PFSK-1 (cell line): Measurements from ENCODE around the gene KLHL13.

Source experiments
- FOXP2 ChIP-seq: optimal IDR thresholded peaks from 2 replicates; pipeline ENCODE3; 2011; ENCODE audit warnings: borderline replicate concordance, control low read depth, inconsistent platforms; ENCODE audit not compliant: insufficient read depth; ENCODE audit errors: extremely low read length, extremely low read depth
- POLR2AphosphoS5 ChIP-seq: IDR thresholded peaks from 2 replicates; pipeline ENCODE4 v1.6.1; 2012; ENCODE audit warnings: low read depth, mild to moderate bottlenecking, control low read depth, low read length, moderate library complexity
- SIN3A ChIP-seq: IDR thresholded peaks from 2 replicates; pipeline ENCODE4 v1.6.1; 2012; ENCODE audit warnings: mild to moderate bottlenecking, low read length, moderate library complexity, borderline replicate concordance; ENCODE audit not compliant: insufficient read depth
- TAF1 ChIP-seq: IDR thresholded peaks from 2 replicates; pipeline ENCODE4 v1.6.1; 2012; ENCODE audit warnings: low read length, control low read depth, borderline replicate concordance; ENCODE audit not compliant: insufficient read depth
- TF ChIP-seq, protein P1 (sequence below), 2 experiments: IDR thresholded peaks; 2 replicates each; pipeline versions ENCODE4 v1.6.1 to v1.8.0; 2011 to 2012; ENCODE audit warnings: low read depth in 2 of 2, low read length in 2 of 2, control low read depth in 1 of 2, inconsistent platforms in 1 of 2, mild to moderate bottlenecking in 1 of 2, moderate library complexity in 1 of 2; ENCODE audit not compliant: insufficient read depth in 1 of 2

The KLHL13 gene

DNA sequence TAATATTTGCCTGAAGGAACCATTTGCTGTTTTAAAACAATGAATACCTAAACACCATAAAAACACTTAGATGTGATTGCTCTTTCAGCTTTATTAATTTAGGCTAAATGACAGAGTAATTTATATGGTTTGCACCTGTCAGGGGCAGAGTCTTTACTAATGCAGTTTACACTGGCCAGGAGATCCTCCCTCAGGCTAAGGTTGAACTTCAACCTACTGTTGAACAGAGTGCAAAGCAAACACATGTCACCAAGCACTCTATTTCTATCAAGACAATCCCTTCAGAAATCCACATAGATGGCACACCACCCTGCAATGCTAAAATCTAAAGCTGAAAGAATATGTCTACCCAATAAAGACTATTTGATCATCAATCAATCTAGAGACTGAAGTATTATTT is 147.3 kb downstream of the KLHL13 start:
- TF ChIP-seq, protein P1, sequence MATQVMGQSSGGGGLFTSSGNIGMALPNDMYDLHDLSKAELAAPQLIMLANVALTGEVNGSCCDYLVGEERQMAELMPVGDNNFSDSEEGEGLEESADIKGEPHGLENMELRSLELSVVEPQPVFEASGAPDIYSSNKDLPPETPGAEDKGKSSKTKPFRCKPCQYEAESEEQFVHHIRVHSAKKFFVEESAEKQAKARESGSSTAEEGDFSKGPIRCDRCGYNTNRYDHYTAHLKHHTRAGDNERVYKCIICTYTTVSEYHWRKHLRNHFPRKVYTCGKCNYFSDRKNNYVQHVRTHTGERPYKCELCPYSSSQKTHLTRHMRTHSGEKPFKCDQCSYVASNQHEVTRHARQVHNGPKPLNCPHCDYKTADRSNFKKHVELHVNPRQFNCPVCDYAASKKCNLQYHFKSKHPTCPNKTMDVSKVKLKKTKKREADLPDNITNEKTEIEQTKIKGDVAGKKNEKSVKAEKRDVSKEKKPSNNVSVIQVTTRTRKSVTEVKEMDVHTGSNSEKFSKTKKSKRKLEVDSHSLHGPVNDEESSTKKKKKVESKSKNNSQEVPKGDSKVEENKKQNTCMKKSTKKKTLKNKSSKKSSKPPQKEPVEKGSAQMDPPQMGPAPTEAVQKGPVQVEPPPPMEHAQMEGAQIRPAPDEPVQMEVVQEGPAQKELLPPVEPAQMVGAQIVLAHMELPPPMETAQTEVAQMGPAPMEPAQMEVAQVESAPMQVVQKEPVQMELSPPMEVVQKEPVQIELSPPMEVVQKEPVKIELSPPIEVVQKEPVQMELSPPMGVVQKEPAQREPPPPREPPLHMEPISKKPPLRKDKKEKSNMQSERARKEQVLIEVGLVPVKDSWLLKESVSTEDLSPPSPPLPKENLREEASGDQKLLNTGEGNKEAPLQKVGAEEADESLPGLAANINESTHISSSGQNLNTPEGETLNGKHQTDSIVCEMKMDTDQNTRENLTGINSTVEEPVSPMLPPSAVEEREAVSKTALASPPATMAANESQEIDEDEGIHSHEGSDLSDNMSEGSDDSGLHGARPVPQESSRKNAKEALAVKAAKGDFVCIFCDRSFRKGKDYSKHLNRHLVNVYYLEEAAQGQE (IDR thresholded peaks at IDR 0.05; ENCODE audit: insufficient read depth in 1 of 2, low read depth in 2 of 2, low read length in 2 of 2), result no peak
- no peak for TF ChIP-seq POLR2AphosphoS5
- no peak for TF ChIP-seq TAF1
- TF ChIP-seq FOXP2, result no peak
- no peak for TF ChIP-seq SIN3A

DNA sequence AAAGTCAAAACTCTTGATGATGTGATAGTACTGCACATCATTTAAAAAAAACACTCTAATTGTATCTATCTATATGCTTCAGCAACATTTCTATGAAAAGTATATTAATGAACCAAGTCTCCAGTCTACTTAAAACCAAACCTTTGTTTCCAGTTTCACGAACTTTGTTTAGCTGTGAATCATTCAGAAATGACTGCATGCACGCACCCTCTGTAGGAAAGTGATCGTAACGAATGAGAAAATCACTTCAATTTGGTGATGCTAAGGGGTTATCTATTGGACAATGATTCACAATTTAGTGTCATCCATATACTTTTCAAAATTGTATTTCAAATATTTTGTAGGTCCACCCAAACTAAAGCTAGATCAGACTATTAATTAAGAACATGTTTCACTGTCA is 157.6 kb downstream of the KLHL13 start:
- TF ChIP-seq, protein P1 (IDR thresholded peaks at IDR 0.05; ENCODE audit: insufficient read depth in 1 of 2, low read depth in 2 of 2, low read length in 2 of 2), result no peak
- no peak for TF ChIP-seq FOXP2
- TF ChIP-seq TAF1, result no peak
- no peak for TF ChIP-seq POLR2AphosphoS5
- no peak for TF ChIP-seq SIN3A

DNA sequence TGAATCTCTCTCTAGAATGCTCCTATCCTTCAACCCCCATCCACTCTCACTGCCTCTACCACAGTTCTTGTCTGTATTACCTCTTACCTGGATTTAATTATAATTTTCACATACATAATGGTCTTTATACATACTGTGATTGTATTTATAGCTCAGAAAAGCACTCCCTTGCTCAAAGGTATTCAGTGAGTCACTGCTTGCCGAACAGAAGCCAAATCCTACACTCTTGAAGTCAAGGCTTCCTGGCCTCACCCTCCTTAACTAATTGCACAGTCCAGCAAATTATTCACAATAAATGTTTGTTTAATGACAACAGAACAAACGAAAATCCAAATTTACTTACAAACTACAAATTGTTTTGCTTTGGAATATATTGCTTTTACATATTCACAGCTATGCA is 159.5 kb downstream of the KLHL13 start:
- TF ChIP-seq, protein P1 (IDR thresholded peaks at IDR 0.05; ENCODE audit: insufficient read depth in 1 of 2, low read depth in 2 of 2, low read length in 2 of 2), result no peak

DNA sequence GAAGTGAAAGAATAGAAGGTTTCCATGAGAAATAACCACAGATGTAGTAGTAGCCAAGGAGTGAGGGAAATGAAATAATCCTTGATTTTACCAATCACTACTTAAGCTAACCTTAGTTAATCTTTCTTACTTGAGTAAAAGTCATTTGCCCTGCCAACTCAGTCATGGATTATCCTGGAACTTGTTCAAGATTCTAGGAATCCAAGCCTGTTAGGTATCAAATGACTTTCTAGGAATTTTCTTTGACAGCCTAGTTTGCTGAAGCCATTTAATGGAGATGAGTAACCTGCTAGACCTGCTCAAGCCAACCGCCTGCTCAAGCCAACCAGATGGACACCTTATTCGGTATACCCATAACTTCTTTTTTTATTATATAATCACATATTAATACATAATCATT is 180.5 kb downstream of the KLHL13 start:
- TF ChIP-seq, protein P1 (IDR thresholded peaks at IDR 0.05; ENCODE audit: insufficient read depth in 1 of 2, low read depth in 2 of 2, low read length in 2 of 2), result no peak
- TF ChIP-seq TAF1, result no peak
- TF ChIP-seq FOXP2, result no peak
- TF ChIP-seq SIN3A, result no peak
- no peak for TF ChIP-seq POLR2AphosphoS5

DNA sequence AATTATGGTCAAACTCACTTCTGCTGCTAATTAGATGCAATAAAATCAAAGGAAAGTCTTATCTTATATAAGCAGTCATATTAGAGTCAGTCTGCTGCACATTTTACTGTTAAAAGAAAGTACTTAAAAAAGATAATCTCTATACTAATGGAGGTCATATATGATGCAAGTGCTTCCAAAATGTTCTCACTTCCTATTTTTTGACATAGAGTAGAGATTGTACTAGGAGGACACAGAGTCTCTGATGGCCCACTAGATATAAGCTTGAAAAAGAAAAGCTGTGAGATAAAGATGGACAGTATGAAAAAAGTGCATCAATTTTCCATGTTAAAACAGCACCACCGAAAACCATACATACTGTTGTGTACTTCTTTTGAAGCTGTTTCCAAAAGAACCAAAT is 196.9 kb downstream of the KLHL13 start:
- TF ChIP-seq TAF1, result no peak
- TF ChIP-seq, protein P1 (IDR thresholded peaks at IDR 0.05; ENCODE audit: insufficient read depth in 1 of 2, low read depth in 2 of 2, low read length in 2 of 2), result no peak
- no peak for TF ChIP-seq FOXP2
- TF ChIP-seq POLR2AphosphoS5, result no peak
- no peak for TF ChIP-seq SIN3A
